HEK293 (cell line): ENCODE measurements around the gene SETD7.
A peak's percentile ranks its signal among the peaks of the same experiment; 100 is the strongest.

Experiments used
- AEBP2 ChIP-seq: fragments of 450-650 bp; formaldehyde crosslinking; IDR thresholded peaks from 2 replicates; pipeline ENCODE4 v1.5.1; 2016; ENCODE audit warnings: missing biosample characterization, missing genetic modification characterization, borderline replicate concordance
- BCL6B ChIP-seq: fragments of 450-650 bp; formaldehyde crosslinking; IDR thresholded peaks from 2 replicates; pipeline ENCODE4 v1.5.1; 2017; ENCODE audit warnings: missing biosample characterization, missing genetic modification characterization
- HOXD13 ChIP-seq: sonication (generic); formaldehyde crosslinking; IDR thresholded peaks from 2 replicates; pipeline ENCODE4 v1.8.0; 2022; ENCODE audit warnings: missing genetic modification reagents, borderline replicate concordance
- KLF7 ChIP-seq: fragments of 450-650 bp; formaldehyde crosslinking; IDR thresholded peaks from 2 replicates; pipeline ENCODE4 v1.5.1; 2016; ENCODE audit warnings: missing biosample characterization, missing genetic modification characterization, borderline replicate concordance
- KLF8 ChIP-seq: fragments of 450-650 bp; formaldehyde crosslinking; IDR thresholded peaks from 2 replicates; pipeline ENCODE4 v1.5.1; 2016; ENCODE audit warnings: missing biosample characterization, missing genetic modification characterization
- OSR2 ChIP-seq: fragments of 450-650 bp; formaldehyde crosslinking; IDR thresholded peaks from 2 replicates; pipeline ENCODE4 v1.5.1; 2016; ENCODE audit warnings: missing biosample characterization, missing genetic modification characterization
- PRDM10 ChIP-seq: fragments of 450-650 bp; formaldehyde crosslinking; IDR thresholded peaks from 2 replicates; pipeline ENCODE4 v1.5.1; 2016; ENCODE audit warnings: missing biosample characterization, missing genetic modification characterization
- SCRT2 ChIP-seq: fragments of 450-650 bp; formaldehyde crosslinking; IDR thresholded peaks from 2 replicates; pipeline ENCODE4 v1.5.1; 2016; ENCODE audit warnings: missing biosample characterization, missing genetic modification characterization
- ZBTB1 ChIP-seq: fragments of 450-650 bp; formaldehyde crosslinking; IDR thresholded peaks from 2 replicates; pipeline ENCODE4 v1.5.1; 2016; ENCODE audit warnings: missing biosample characterization, missing genetic modification characterization
- ZBTB21 ChIP-seq: fragments of 450-650 bp; formaldehyde crosslinking; IDR thresholded peaks from 2 replicates; pipeline ENCODE4 v1.5.1; 2017; ENCODE audit warnings: missing biosample characterization, missing genetic modification characterization
- ZBTB26 ChIP-seq: fragments of 450-650 bp; formaldehyde crosslinking; optimal IDR thresholded peaks from 2 replicates; pipeline ENCODE3; 2016; ENCODE audit warnings: missing biosample characterization, mild to moderate bottlenecking, missing genetic modification characterization
- ZEB2 ChIP-seq: fragments of 450-650 bp; formaldehyde crosslinking; IDR thresholded peaks from 2 replicates; pipeline ENCODE4 v1.5.1; 2016; ENCODE audit warnings: missing biosample characterization, missing genetic modification characterization
- ZNF10 ChIP-seq: fragments of 450-650 bp; formaldehyde crosslinking; IDR thresholded peaks from 2 replicates; pipeline ENCODE4 v1.5.1; 2017; ENCODE audit warnings: missing biosample characterization, missing genetic modification characterization
- ZNF2 ChIP-seq: fragments of 450-650 bp; formaldehyde crosslinking; IDR thresholded peaks from 2 replicates; pipeline ENCODE4 v1.5.1; 2016; ENCODE audit warnings: missing biosample characterization, missing genetic modification characterization
- ZNF214 ChIP-seq: fragments of 450-650 bp; formaldehyde crosslinking; IDR thresholded peaks from 2 replicates; pipeline ENCODE4 v1.5.1; 2017; ENCODE audit warnings: missing biosample characterization, mild to moderate bottlenecking, missing genetic modification characterization, borderline replicate concordance
- ZNF239 ChIP-seq: fragments of 450-650 bp; formaldehyde crosslinking; IDR thresholded peaks from 2 replicates; pipeline ENCODE4 v1.5.1; 2016; ENCODE audit warnings: missing biosample characterization, missing genetic modification characterization
- ZNF274 ChIP-seq, 2 experiments: fragments of 200-500 bp in 1 of 2; fragments of 450-650 bp in 1 of 2; sonication (Bioruptor generic) in 1 of 2; formaldehyde crosslinking in 1 of 2; IDR thresholded peaks; 2 replicates each; pipeline versions ENCODE4 v1.5.1 to v1.6.1; 2014 to 2016; ENCODE audit warnings: borderline replicate concordance in 1 of 2, inconsistent platforms in 1 of 2, low read length in 1 of 2, missing biosample characterization in 1 of 2, missing genetic modification characterization in 1 of 2
- ZNF391 ChIP-seq: fragments of 450-650 bp; formaldehyde crosslinking; IDR thresholded peaks from 2 replicates; pipeline ENCODE4 v1.5.1; 2016; ENCODE audit warnings: low read depth, missing biosample characterization, missing genetic modification characterization, borderline replicate concordance
- ZNF423 ChIP-seq: fragments of 450-650 bp; formaldehyde crosslinking; IDR thresholded peaks from 2 replicates; pipeline ENCODE4 v1.5.1; 2016; ENCODE audit warnings: missing biosample characterization, missing genetic modification characterization
- ZNF449 ChIP-seq: fragments of 450-650 bp; formaldehyde crosslinking; IDR thresholded peaks from 2 replicates; pipeline ENCODE4 v1.5.1; 2017; ENCODE audit warnings: missing biosample characterization, mild to moderate bottlenecking, missing genetic modification characterization, moderate library complexity
- ZNF585B ChIP-seq: fragments of 450-650 bp; formaldehyde crosslinking; IDR thresholded peaks from 2 replicates; pipeline ENCODE4 v1.5.1; 2016; ENCODE audit warnings: missing biosample characterization, missing genetic modification characterization
- ZNF596 ChIP-seq: fragments of 450-650 bp; IDR thresholded peaks from 2 replicates; pipeline ENCODE4 v1.5.0; 2018; ENCODE audit warnings: missing biosample characterization, mild to moderate bottlenecking, missing genetic modification characterization, moderate library complexity
- ZNF621 ChIP-seq: fragments of 450-650 bp; formaldehyde crosslinking; IDR thresholded peaks from 2 replicates; pipeline ENCODE4 v1.5.1; 2017; ENCODE audit warnings: missing biosample characterization, missing genetic modification characterization
- ZNF704 ChIP-seq: fragments of 450-650 bp; formaldehyde crosslinking; IDR thresholded peaks from 2 replicates; pipeline ENCODE4 v1.5.1; 2016; ENCODE audit warnings: missing biosample characterization, missing genetic modification characterization
- ZNF747 ChIP-seq: fragments of 450-650 bp; formaldehyde crosslinking; IDR thresholded peaks from 2 replicates; pipeline ENCODE4 v1.5.1; 2016; ENCODE audit warnings: missing biosample characterization, missing genetic modification characterization
- ZSCAN23 ChIP-seq: fragments of 450-650 bp; formaldehyde crosslinking; IDR thresholded peaks from 2 replicates; pipeline ENCODE4 v1.5.1; 2016; ENCODE audit warnings: missing biosample characterization, missing genetic modification characterization
- ZSCAN5A ChIP-seq: fragments of 450-650 bp; formaldehyde crosslinking; IDR thresholded peaks from 2 replicates; pipeline ENCODE4 v1.5.1; 2016; ENCODE audit warnings: missing biosample characterization, missing genetic modification characterization

The SETD7 gene

GRCh38 chr4:139554893-139555704 lies 920 bp downstream of the SETD7 start (continued):
- TF ChIP-seq OSR2 (tag by site-specific recombination) (peak; percentile 62), ZNF585B (tag by site-specific recombination) (no peak), ZNF214 (tag by site-specific recombination) (no peak), AEBP2 (no peak), ZNF747 (tag by site-specific recombination) (no peak), ZEB2 (tag by site-specific recombination) (peak; percentile 99), ZBTB21 (tag by site-specific recombination) (peak; percentile 42), ZBTB26 (tag by site-specific recombination) (no peak), KLF7 (tag by site-specific recombination) (no peak; the same call in 1 of the 2 replicates), ZNF621 (tag by site-specific recombination) (no peak), ZBTB1 (peak; percentile 92), ZNF596 (tag by site-specific recombination) (0 out of 2 replicates have a peak, but pooled peaks have one; percentile 13), ZNF2 (tag by site-specific recombination) (peak; percentile 92), KLF8 (tag by site-specific recombination) (peak; percentile 87), PRDM10 (tag by site-specific recombination) (peak; percentile 74; the same call in 1 of the 2 replicates), ZNF449 (tag by site-specific recombination) (peak; percentile 35; the same call in 1 of the 2 replicates), ZNF704 (tag by site-specific recombination) (no peak), SCRT2 (tag by site-specific recombination) (no peak), BCL6B (tag by site-specific recombination) (no peak), ZNF10 (tag by site-specific recombination) (no peak), ZSCAN5A (tag by site-specific recombination) (peak; percentile 70; the same call in 1 of the 2 replicates), ZSCAN23 (tag by site-specific recombination) (peak; percentile 53; the same call in 1 of the 2 replicates), HOXD13 (CRISPR knock-in tag) (no peak), ZNF423 (peak; percentile 98), ZNF239 (tag by site-specific recombination) (no peak), ZNF274 (IDR thresholded peaks at IDR 0.05; ENCODE audit: low read length) (no peak), ZNF274 (tag by site-specific recombination; IDR thresholded peaks at IDR 0.05; ENCODE audit: borderline replicate concordance) (no peak), ZNF391 (tag by site-specific recombination) (peak; percentile 88; the same call in 1 of the 2 replicates)
